Gastrocnemius medialis (tissue), 4 donors: ENCODE results near the gene DCHS1.

Source experiments
- POLR2A ChIP-seq, 2 donors: fragments of 450-650 bp; IDR thresholded peaks; one replicate each; pipeline ENCODE4 v1.6.1; 2017; ENCODE audit warnings: antibody characterized with exemption in 2 of 2, mild to moderate bottlenecking in 2 of 2, moderate library complexity in 2 of 2
- TF ChIP-seq, protein P1 (sequence below), 5 experiments: fragments of 450-650 bp in 3 of 5; fragments of 200-600 bp in 2 of 5; sonication (generic) in 2 of 5; IDR thresholded peaks in 4 of 5; conservative IDR thresholded peaks in 1 of 5; 1 replicate in 4 of 5; 2 replicates in 1 of 5; pipeline ENCODE4 v1.5.1; 2016 to 2019; ENCODE audit warnings: antibody characterized with exemption in 5 of 5, mild to moderate bottlenecking in 3 of 5, moderate library complexity in 3 of 5

GRCh38 chr11:6693342-6694228 is 38.0 kb upstream of the DCHS1 start:
- no peak for TF ChIP-seq POLR2A (IDR thresholded peaks at IDR 0.05)
- TF ChIP-seq, protein P1, sequence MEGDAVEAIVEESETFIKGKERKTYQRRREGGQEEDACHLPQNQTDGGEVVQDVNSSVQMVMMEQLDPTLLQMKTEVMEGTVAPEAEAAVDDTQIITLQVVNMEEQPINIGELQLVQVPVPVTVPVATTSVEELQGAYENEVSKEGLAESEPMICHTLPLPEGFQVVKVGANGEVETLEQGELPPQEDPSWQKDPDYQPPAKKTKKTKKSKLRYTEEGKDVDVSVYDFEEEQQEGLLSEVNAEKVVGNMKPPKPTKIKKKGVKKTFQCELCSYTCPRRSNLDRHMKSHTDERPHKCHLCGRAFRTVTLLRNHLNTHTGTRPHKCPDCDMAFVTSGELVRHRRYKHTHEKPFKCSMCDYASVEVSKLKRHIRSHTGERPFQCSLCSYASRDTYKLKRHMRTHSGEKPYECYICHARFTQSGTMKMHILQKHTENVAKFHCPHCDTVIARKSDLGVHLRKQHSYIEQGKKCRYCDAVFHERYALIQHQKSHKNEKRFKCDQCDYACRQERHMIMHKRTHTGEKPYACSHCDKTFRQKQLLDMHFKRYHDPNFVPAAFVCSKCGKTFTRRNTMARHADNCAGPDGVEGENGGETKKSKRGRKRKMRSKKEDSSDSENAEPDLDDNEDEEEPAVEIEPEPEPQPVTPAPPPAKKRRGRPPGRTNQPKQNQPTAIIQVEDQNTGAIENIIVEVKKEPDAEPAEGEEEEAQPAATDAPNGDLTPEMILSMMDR (IDR thresholded peaks at IDR 0.05 in 4 of 5, conservative IDR thresholded peaks at IDR 0.05 in 1 of 5), result no peak
